Astrocyte of the cerebellum (primary cell): ENCODE results near the gene HEATR9.

Source experiments
- DNase-seq: peaks from one replicate; pipeline ENCODE4 v3.0.0-alpha.2; 2011; ENCODE audit warnings: low read depth
- H3K4me3 ChIP-seq: 2 replicates; pipeline ENCODE4 v1.5.1; 2011; ENCODE audit warnings: mild to moderate bottlenecking, low read depth, low read length, moderate library complexity
- CTCF ChIP-seq: IDR thresholded peaks from 2 replicates; pipeline ENCODE4 v1.5.1; 2012; ENCODE audit warnings: low read length, low read depth, moderate library complexity, mild to moderate bottlenecking; ENCODE audit errors: missing control alignments
- in situ Hi-C: cut with HindIII; loops from 2 replicates; pipeline ENCODE4 v1.10.0; 2017; ENCODE audit warnings: low sequenced_read_pairs

The HEATR9 gene

GRCh38 chr17:35912339-35912912 lies 43.7 kb upstream of the HEATR9 start:
- no peak overlapping the region for H3K4me3 ChIP-seq
- in situ Hi-C loops = no loop called here
- TF ChIP-seq CTCF = no peak
- DNase-seq = no peak

GRCh38 chr17:35909408-35909807 lies 40.7 kb upstream of the HEATR9 start:
- TF ChIP-seq CTCF = no peak
- DNase-seq = no peak
- no peak overlapping the region for H3K4me3 ChIP-seq
- in situ Hi-C loops = no loop called here

GRCh38 chr17:35907691-35908090 lies 39.0 kb upstream of the HEATR9 start:
- no peak overlapping the region for H3K4me3 ChIP-seq
- TF ChIP-seq CTCF = no peak
- in situ Hi-C loops = no loop called here
- no peak for DNase-seq

- DNase-seq = no peak
- in situ Hi-C loops = no loop called here
These were observed 38.4 kb upstream of the HEATR9 start for GRCh38 chr17:35906926-35907637.

GRCh38 chr17:35906191-35906925 lies 37.7 kb upstream of the HEATR9 start:
- no peak for TF ChIP-seq CTCF
- in situ Hi-C loops = no loop called here
- no peak overlapping the region for H3K4me3 ChIP-seq
- DNase-seq = no peak

More at GRCh38 chr17:35906926-35907637, 38.4 kb upstream of the HEATR9 start:
- no peak overlapping the region for H3K4me3 ChIP-seq
- TF ChIP-seq CTCF = no peak

GRCh38 chr17:35903451-35903850 lies 34.8 kb upstream of the HEATR9 start:
- in situ Hi-C loops = no loop called here
- H3K4me3 ChIP-seq = no peak overlapping the region
- DNase-seq = no peak
- TF ChIP-seq CTCF = no peak
